Endodermal cell (in vitro differentiated cells): Measurements from ENCODE around the gene BPNT1. TPM values are rescaled to one million over a fixed set of nuclear protein-coding genes. Genes with fewer than 3 reads are reported as not detected.
A peak's percentile ranks its signal among the peaks of the same experiment; 100 is the strongest.

Experiments used
- DNase-seq: peaks from one replicate; pipeline ENCODE4 v3.0.0-alpha.2; 2017
- H3K27ac ChIP-seq: 2 replicates; pipeline ENCODE4 v1.5.1; 2013; ENCODE audit warnings: mild to moderate bottlenecking, low read depth, low read length, moderate library complexity
- H3K27me3 ChIP-seq: 2 replicates; pipeline ENCODE4 v1.6.1; 2013; ENCODE audit warnings: mild to moderate bottlenecking, low read length, moderate library complexity; ENCODE audit not compliant: insufficient read depth, control insufficient read depth, poor library complexity, severe bottlenecking
- H3K36me3 ChIP-seq: 2 replicates; pipeline ENCODE4 v1.7.0; 2013; ENCODE audit warnings: mild to moderate bottlenecking, low read length, moderate library complexity; ENCODE audit not compliant: control insufficient read depth, insufficient read depth
- H3K4me1 ChIP-seq: one replicate; pipeline ENCODE4 v1.7.0; 2013; ENCODE audit warnings: low read length; ENCODE audit not compliant: control insufficient read depth, insufficient read depth
- H3K4me3 ChIP-seq: 2 replicates; pipeline ENCODE4 v1.5.1; 2013; ENCODE audit warnings: mild to moderate bottlenecking, low read length, moderate library complexity
- H3K9ac ChIP-seq: 2 replicates; pipeline ENCODE4 v1.6.1; 2013; ENCODE audit warnings: mild to moderate bottlenecking, low read length, moderate library complexity; ENCODE audit not compliant: poor library complexity, severe bottlenecking; ENCODE audit errors: extremely low read depth
- H3K9me3 ChIP-seq: 2 replicates; pipeline ENCODE4 v1.6.1; 2013; ENCODE audit warnings: mild to moderate bottlenecking, low read length, moderate library complexity; ENCODE audit not compliant: control insufficient read depth
- H3K27ac Mint-ChIP-seq: 2 replicates; pipeline ENCODE4 v1.8.0; 2020; ENCODE audit warnings: mixed read lengths
- H3K27me3 Mint-ChIP-seq: 2 replicates; pipeline ENCODE4 v1.8.0; 2021; ENCODE audit warnings: mild to moderate bottlenecking, mixed read lengths; ENCODE audit not compliant: insufficient read depth
- H3K36me3 Mint-ChIP-seq: 2 replicates; pipeline ENCODE4 v1.8.0; 2020; ENCODE audit warnings: low read depth, mixed read lengths
- H3K4me1 Mint-ChIP-seq: 2 replicates; pipeline ENCODE4 v1.8.0; 2020; ENCODE audit warnings: mixed read lengths
- H3K4me3 Mint-ChIP-seq: 2 replicates; pipeline ENCODE4 v1.8.0; 2020; ENCODE audit warnings: mild to moderate bottlenecking, moderate library complexity, mixed read lengths
- H3K9me3 Mint-ChIP-seq: 2 replicates; pipeline ENCODE4 v1.8.0; 2020; ENCODE audit warnings: mild to moderate bottlenecking, mixed read lengths
- CTCF ChIP-seq: fragments of 200-600 bp; sonication (generic); conservative IDR thresholded peaks from 2 replicates; pipeline ENCODE4 v1.5.0; 2021; ENCODE audit warnings: antibody characterized with exemption, mild to moderate bottlenecking
- WGBS, 2 experiments: methylation state at CpG; one replicate each; pipeline versions ENCODE4 v1.1.5 to v1.1.7; 2013; ENCODE audit warnings: missing lambda C conversion rate in 2 of 2, mixed read lengths in 1 of 2; ENCODE audit not compliant: insufficient coverage in 1 of 2, insufficient read length in 1 of 2; 5-methylcytosine and 5-hydroxymethylcytosine counted together
- total RNA-seq, 2 donors: library from RNA; stranded (reverse); fragmentation: NEBNext Ultra II Directional in 1 of 2; extraction: Animal tissue kit (Norgen Biotek cat#: 25700) in 1 of 2; gene quantifications; 2 replicates in 1 of 2; 3 replicates in 1 of 2; pipeline ENCODE4 v1.2.1, GENCODE V29; 2021

The BPNT1 gene
- total RNA-seq, 2 donors from 2014 or later = 13.1 to 15.6 TPM

- Mint-ChIP-seq H3K4me3 (peak within 1 kb of the TSS; percentile 96), H3K27me3 (no peaks in the 10 kb centered on the region), H3K4me1 (peaks cover 7% of the 10 kb centered on the region), H3K9me3 (no peaks in the 10 kb centered on the region), H3K36me3 (peaks cover 4% of the 10 kb centered on the region), H3K27ac (peak within 1 kb of the TSS; percentile 93)
- peak; percentile 80 for TF ChIP-seq CTCF
- no peaks in the 10 kb centered on the region for H3K9me3 ChIP-seq
- DNase-seq = peak; percentile 98
- H3K4me1 ChIP-seq = no peaks in the 10 kb centered on the region
- H3K36me3 ChIP-seq = no peaks in the 10 kb centered on the region
- WGBS, 2 experiments = 0% methylated on average over 18 to 69 of the region's 71 CpGs
- H3K9ac ChIP-seq = peak within 1 kb of the TSS; percentile 83
- H3K27me3 ChIP-seq = no peaks in the 10 kb centered on the region
- peak within 1 kb of the TSS; percentile 87 for H3K4me3 ChIP-seq
- H3K27ac ChIP-seq = peak within 1 kb of the TSS; percentile 82
Measured at GRCh38 chr1:220046052-220046930, 43.3 kb downstream of the BPNT1 start, which contains the start of gene EPRS1. Gene EPRS1, minus strand, starts transcription at chr1:220046505. Its CDS starts 117 bp downstream, at chr1:220046388.

DNA sequence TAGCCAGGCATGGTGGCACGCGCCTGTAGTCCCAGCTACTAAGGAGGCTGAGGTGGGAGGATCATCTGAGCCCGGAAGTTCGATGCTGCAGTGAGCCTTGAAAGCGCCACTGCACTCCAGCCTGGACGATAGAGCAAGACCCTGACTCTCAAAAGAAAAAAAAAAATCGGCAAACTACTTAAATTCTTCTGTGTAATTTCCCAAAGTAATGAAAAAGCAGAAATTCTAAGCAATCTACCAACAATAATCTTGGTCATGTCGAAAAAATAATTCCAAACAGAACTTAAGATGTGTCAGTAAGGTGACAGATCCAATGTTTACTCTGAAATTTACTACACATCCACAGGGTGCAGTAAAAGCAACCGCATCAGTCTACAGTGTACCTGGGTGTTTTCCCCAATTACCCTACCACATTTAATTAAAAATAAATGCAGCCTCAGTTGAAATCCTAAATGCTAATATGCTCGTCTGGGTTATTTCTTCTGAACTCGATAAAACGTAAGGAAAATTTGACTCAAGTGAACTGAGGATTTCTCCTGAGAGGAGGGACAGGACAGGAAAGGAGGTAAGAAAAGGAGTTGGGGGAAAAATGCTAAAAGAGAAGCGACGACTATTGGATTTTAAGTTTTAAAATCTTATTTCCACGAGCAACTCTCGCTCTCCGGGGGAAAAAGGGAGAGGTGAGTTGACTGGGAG, 44.1 kb downstream of the BPNT1 start:
- peaks cover 4% of the 10 kb centered on the region for H3K36me3 Mint-ChIP-seq
- H3K27ac Mint-ChIP-seq = peak overlapping the region; percentile 93
- peak overlapping the region; percentile 96 for H3K4me3 Mint-ChIP-seq
- no peaks in the 10 kb centered on the region for H3K27me3 Mint-ChIP-seq
- H3K4me1 ChIP-seq = no peaks in the 10 kb centered on the region
- TF ChIP-seq CTCF = no peak
- H3K36me3 ChIP-seq = no peaks in the 10 kb centered on the region
- H3K27me3 ChIP-seq = no peaks in the 10 kb centered on the region
- H3K9me3 Mint-ChIP-seq = no peaks in the 10 kb centered on the region
- peaks cover 7% of the 10 kb centered on the region for H3K4me1 Mint-ChIP-seq
- H3K9me3 ChIP-seq = no peaks in the 10 kb centered on the region
- DNase-seq = no peak
- H3K9ac ChIP-seq = peak overlapping the region; percentile 83
- WGBS, 2 experiments = 29 to 40% methylated on average over 12 to 17 of the region's 17 CpGs
- H3K4me3 ChIP-seq = peak overlapping the region; percentile 87
- H3K27ac ChIP-seq = peak overlapping the region; percentile 82

DNA sequence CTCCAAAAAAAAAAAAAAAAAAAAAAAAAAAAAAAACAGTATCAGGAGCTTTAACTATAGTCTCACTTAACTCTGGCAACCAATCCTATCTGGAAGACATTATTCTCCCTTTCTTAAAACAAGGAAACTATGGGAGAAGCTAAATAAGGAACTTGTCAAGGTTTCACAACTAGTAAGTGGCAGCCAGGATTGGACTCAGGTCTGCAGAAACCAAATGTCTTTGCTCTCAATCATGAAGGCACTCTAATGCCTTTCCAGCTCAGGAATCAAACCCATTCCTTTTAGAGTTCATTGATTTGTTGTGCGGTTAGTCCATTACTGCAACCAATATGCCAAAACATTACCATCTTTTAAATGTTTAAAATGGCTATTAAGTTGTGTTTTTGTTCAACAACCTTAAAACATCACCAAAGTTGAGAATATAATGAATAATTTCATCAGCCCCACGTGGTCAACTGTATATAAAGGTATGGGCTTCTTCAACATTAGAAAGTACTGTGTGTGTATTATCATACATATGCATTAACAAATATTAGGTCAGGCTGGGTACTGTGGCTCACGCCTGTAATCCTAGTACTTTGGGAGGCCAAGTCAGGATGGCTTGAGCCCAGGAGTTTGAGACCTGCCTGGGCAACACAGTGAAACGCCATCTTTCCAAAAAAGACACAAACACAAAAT, 44.8 kb downstream of the BPNT1 start:
- peaks cover 5% of the 10 kb centered on the region for H3K36me3 ChIP-seq
- Mint-ChIP-seq H3K36me3 (peaks cover 6% of the 10 kb centered on the region), H3K27me3 (no peaks in the 10 kb centered on the region), H3K4me1 (peaks cover 7% of the 10 kb centered on the region), H3K9me3 (no peaks in the 10 kb centered on the region), H3K4me3 (peak overlapping the region; percentile 96), H3K27ac (no peak overlapping the region)
- no peak overlapping the region for H3K9ac ChIP-seq
- H3K9me3 ChIP-seq = no peaks in the 10 kb centered on the region
- H3K27me3 ChIP-seq = no peaks in the 10 kb centered on the region
- no peak for DNase-seq
- TF ChIP-seq CTCF = no peak
- WGBS, 2 experiments = 91% methylated on average over 3 of the region's 4 CpGs; no CpG with 5 or more reads in 1 of the 2 experiments
- peak overlapping the region; percentile 87 for H3K4me3 ChIP-seq
- H3K4me1 ChIP-seq = no peaks in the 10 kb centered on the region
- no peak overlapping the region for H3K27ac ChIP-seq
